Measurements from ENCODE around the gene HAP1.
A peak's percentile ranks its signal among the peaks of the same experiment; 100 is the strongest.

Gene HAP1

GRCh38 chr17:41681776-41682175, 52.7 kb downstream of the HAP1 start:
- no peak for TF ChIP-seq CTCF (IDR thresholded peaks at IDR 0.05)
- DNase-seq: no peak
- Mint-ChIP-seq H3K27ac (no peak overlapping the region), H3K4me3 (no peak overlapping the region), H3K9me3 (peaks cover 12% of the 10 kb centered on the region), H3K4me1 (peaks cover 47% of the 10 kb centered on the region), H3K27me3 (ENCODE audit: low read depth, poor library complexity) (peaks cover 16% of the 10 kb centered on the region), H3K36me3 (ENCODE audit: low read depth) (no peaks in the 10 kb centered on the region)

GRCh38 chr17:41680426-41681040, 53.9 kb downstream of the HAP1 start:
- H3K27me3 Mint-ChIP-seq (ENCODE audit: low read depth, poor library complexity): peaks cover 16% of the 10 kb centered on the region
- no peak for DNase-seq
- H3K36me3 Mint-ChIP-seq (ENCODE audit: low read depth): no peaks in the 10 kb centered on the region
- peaks cover 4% of the 10 kb centered on the region for H3K9me3 Mint-ChIP-seq
- H3K4me1 Mint-ChIP-seq: peaks cover 59% of the 10 kb centered on the region
- no peak for TF ChIP-seq CTCF (IDR thresholded peaks at IDR 0.05)
- no peak overlapping the region for H3K4me3 Mint-ChIP-seq
- peak overlapping the region; percentile 54 for H3K27ac Mint-ChIP-seq

GRCh38 chr17:41679740-41680425, 54.6 kb downstream of the HAP1 start:
- Mint-ChIP-seq H3K4me1 (peaks cover 61% of the 10 kb centered on the region), H3K27me3 (ENCODE audit: low read depth, poor library complexity) (peaks cover 16% of the 10 kb centered on the region), H3K27ac (no peak overlapping the region), H3K9me3 (no peaks in the 10 kb centered on the region), H3K36me3 (ENCODE audit: low read depth) (no peaks in the 10 kb centered on the region), H3K4me3 (no peak overlapping the region)
- no peak for TF ChIP-seq CTCF (IDR thresholded peaks at IDR 0.05)
- no peak for DNase-seq

GRCh38 chr17:41678907-41679739, 55.3 kb downstream of the HAP1 start:
- Mint-ChIP-seq H3K4me3 (no peak overlapping the region), H3K36me3 (ENCODE audit: low read depth) (no peaks in the 10 kb centered on the region), H3K27ac (no peak overlapping the region), H3K9me3 (no peaks in the 10 kb centered on the region), H3K4me1 (peaks cover 62% of the 10 kb centered on the region), H3K27me3 (ENCODE audit: low read depth, poor library complexity) (peaks cover 16% of the 10 kb centered on the region)
- TF ChIP-seq CTCF (IDR thresholded peaks at IDR 0.05): no peak
- DNase-seq: no peak

GRCh38 chr17:41678411-41678906, 56.0 kb downstream of the HAP1 start:
- no peak for DNase-seq
- Mint-ChIP-seq H3K36me3 (ENCODE audit: low read depth) (no peaks in the 10 kb centered on the region), H3K9me3 (no peaks in the 10 kb centered on the region), H3K4me3 (no peak overlapping the region), H3K27ac (peak overlapping the region; percentile 8), H3K27me3 (ENCODE audit: low read depth, poor library complexity) (peaks cover 20% of the 10 kb centered on the region), H3K4me1 (peaks cover 56% of the 10 kb centered on the region)
- TF ChIP-seq CTCF (IDR thresholded peaks at IDR 0.05): no peak
